A549 (cell line): ENCODE results near the gene CENPU. TPM values are rescaled to one million over a fixed set of nuclear protein-coding genes. Genes with fewer than 3 reads are reported as not detected.

Source experiments
- ATAC-seq, 2 experiments: fragments of 200-7000 bp in 1 of 2; fragments of >200 bp in 1 of 2; cut with Nextera tagmentation in 1 of 2; cut with Tn5 transposase in 1 of 2; 3 replicates each; pipeline versions ENCODE4 v1.8.0 to v1.9.1; 2018 to 2020; ENCODE audit warnings: mild to moderate bottlenecking in 1 of 2, moderate library complexity in 1 of 2
- CTCF ChIA-PET: fragments of 300-600 bp; sonication (Branson Sonifier 250); formaldehyde crosslinking; extraction: SDS; loops from one replicate; lab custom pipeline; 2021; ENCODE audit warnings: antibody characterized with exemption, inconsistent platforms; lab: Yijun Ruan, JAX
- POLR2A ChIA-PET: fragments of 350-600 bp; formaldehyde crosslinking; extraction: SDS; loops from one replicate; lab custom pipeline; 2021; ENCODE audit warnings: antibody characterized with exemption, inconsistent platforms; lab: Yijun Ruan, JAX
- DNase-seq, 2 experiments: peaks; one replicate each; pipeline versions ENCODE4 v3.0.0 to v3.0.0-alpha.2; 2011 to 2016; ENCODE audit warnings: low read depth in 1 of 2, low spot score in 1 of 2
- FAIRE-seq: peaks from 2 replicates; lab custom pipeline; 2011; peaks lifted over from hg19 to GRCh38; lab: Jason Lieb, UNC
- H3K27ac ChIP-seq, 2 experiments: fragments of >200 bp; sonication (Bioruptor Twin); formaldehyde crosslinking; 3 replicates each; pipeline ENCODE4 v1.5.1; 2016 to 2017
- H3K4me1 ChIP-seq: fragments of >200 bp; sonication (Bioruptor Twin); formaldehyde crosslinking; 3 replicates; pipeline ENCODE4 v1.6.1; 2016
- H3K4me2 ChIP-seq: fragments of >200 bp; sonication (Bioruptor Twin); formaldehyde crosslinking; 3 replicates; pipeline ENCODE4 v1.6.1; 2016
- H3K4me3 ChIP-seq: fragments of >200 bp; sonication (Bioruptor Twin); formaldehyde crosslinking; 3 replicates; pipeline ENCODE4 v1.5.1; 2016
- H3K9me3 ChIP-seq: fragments of >200 bp; sonication (Bioruptor Twin); formaldehyde crosslinking; 3 replicates; pipeline ENCODE4 v1.6.1; 2016
- BCL3 ChIP-seq: fragments of >200 bp; sonication (Bioruptor Twin); formaldehyde crosslinking; IDR thresholded peaks from 3 replicates; pipeline ENCODE4 v1.6.1; 2016
- BHLHE40 ChIP-seq: IDR thresholded peaks from 2 replicates; pipeline ENCODE4 v1.6.1; 2012; ENCODE audit warnings: low read depth, low read length, inconsistent platforms
- CBX8 ChIP-seq: fragments of 200-600 bp; sonication (generic); IDR thresholded peaks from 2 replicates; pipeline ENCODE4 v1.6.1; 2016
- CEBPB ChIP-seq, 2 experiments: fragments of >200 bp in 1 of 2; sonication (Bioruptor Twin) in 1 of 2; formaldehyde crosslinking in 1 of 2; IDR thresholded peaks; 2 replicates each; pipeline ENCODE4 v1.6.1; 2012 to 2016
- CHD2 ChIP-seq: fragments of 150-350 bp; IDR thresholded peaks from 2 replicates; pipeline ENCODE4 v1.6.1; 2014; ENCODE audit warnings: low read length; ENCODE audit not compliant: partially characterized antibody
- E2F6 ChIP-seq: IDR thresholded peaks from 2 replicates; pipeline ENCODE4 v1.6.1; 2012; ENCODE audit warnings: low read depth, borderline replicate concordance
- EP300 ChIP-seq, 2 experiments: fragments of >200 bp; sonication (Bioruptor Twin); formaldehyde crosslinking; IDR thresholded peaks; 2 replicates in 1 of 2; 3 replicates in 1 of 2; pipeline ENCODE4 v1.6.1; 2016 to 2017
- HEYL ChIP-seq: fragments of 250-450 bp; sonication (Bioruptor Pico); IDR thresholded peaks from 2 replicates; pipeline ENCODE4 v1.8.0; 2021; ENCODE audit warnings: mild to moderate bottlenecking, moderate library complexity
- HOXA7 ChIP-seq: fragments of 250-450 bp; sonication (Bioruptor Pico); IDR thresholded peaks from 2 replicates; pipeline ENCODE4 v1.5.0; 2020; ENCODE audit warnings: mild to moderate bottlenecking, moderate library complexity
- JUN ChIP-seq, 2 experiments: fragments of >200 bp; sonication (Bioruptor Twin); formaldehyde crosslinking; IDR thresholded peaks; 2 replicates in 1 of 2; 3 replicates in 1 of 2; pipeline ENCODE4 v1.6.1; 2016 to 2017
- KDM5A ChIP-seq: fragments of 200-600 bp; sonication (generic); IDR thresholded peaks from 2 replicates; pipeline ENCODE4 v1.6.1; 2016; ENCODE audit warnings: antibody characterized with exemption, mild to moderate bottlenecking
- MAFK ChIP-seq: fragments of 450-650 bp; IDR thresholded peaks from 2 replicates; pipeline ENCODE4 v1.6.1; 2014; ENCODE audit not compliant: partially characterized antibody
- MAZ ChIP-seq: fragments of 150-350 bp; IDR thresholded peaks from 2 replicates; pipeline ENCODE4 v1.6.1; 2014; ENCODE audit warnings: antibody characterized with exemption, low read depth, low read length, borderline replicate concordance
- NFE2L2 ChIP-seq: fragments of 150-350 bp; conservative IDR thresholded peaks from 2 replicates; pipeline ENCODE4 v1.6.1; 2014; ENCODE audit warnings: low read length
- NPAS2 ChIP-seq: fragments of 250-450 bp; sonication (Bioruptor Pico); IDR thresholded peaks from 2 replicates; pipeline ENCODE4 v1.8.0; 2022; ENCODE audit warnings: mild to moderate bottlenecking, moderate library complexity, borderline replicate concordance
- NR3C1 ChIP-seq: fragments of >200 bp; sonication (Bioruptor Twin); formaldehyde crosslinking; IDR thresholded peaks from 3 replicates; pipeline ENCODE4 v1.6.1; 2017
- PBX3 ChIP-seq: IDR thresholded peaks from 2 replicates; pipeline ENCODE4 v1.6.1; 2012
- POLR2AphosphoS2 ChIP-seq: conservative IDR thresholded peaks from 2 replicates; pipeline ENCODE4 v1.6.1; 2012; ENCODE audit warnings: low read length, improper control_type of control experiment, inconsistent platforms
- SMC3 ChIP-seq: fragments of >200 bp; sonication (Bioruptor Twin); formaldehyde crosslinking; IDR thresholded peaks from 3 replicates; pipeline ENCODE4 v1.6.1; 2018; ENCODE audit warnings: inconsistent platforms
- TFCP2L1 ChIP-seq: fragments of 250-450 bp; sonication (Bioruptor Pico); IDR thresholded peaks from 2 replicates; pipeline ENCODE4 v1.5.0; 2021; ENCODE audit warnings: mild to moderate bottlenecking
- TP53 ChIP-seq: fragments of 250-450 bp; sonication (Bioruptor Pico); IDR thresholded peaks from 2 replicates; pipeline ENCODE4 v1.5.0; 2021; ENCODE audit warnings: mild to moderate bottlenecking, moderate library complexity
- WGBS: methylation state at CpG from one replicate; pipeline ENCODE4 v1.1.6; 2017; ENCODE audit errors: missing lambda C conversion rate; 5-methylcytosine and 5-hydroxymethylcytosine counted together
- polyA plus RNA-seq, 4 experiments: library from polyadenylated mRNA; depleted of rRNA in 3 of 4; stranded (reverse); fragments of >200 nt; fragmentation: RNase III in 1 of 4; extraction: RNeasy Plus Mini Kit Qiagen cat#74134 plus additional on column Dnase treatment in 1 of 4; gene quantifications; 2 replicates in 3 of 4; 3 replicates in 1 of 4; pipeline ENCODE4 v1.2.3, GENCODE V29; 2011 to 2017

CENPU gene
- polyA plus RNA-seq, 2 of the 4 experiments (the other 2 are of a cell fraction) = 22.9 to 28.4 TPM

GRCh38 chr4:184668096-184668495 lies 65.8 kb downstream of the CENPU start:
- Histone ChIP-seq H3K4me2 (no peak overlapping the region), H3K27ac (no peak overlapping the region), H3K4me1 (no peaks in the 10 kb centered on the region), H3K9me3 (no peaks in the 10 kb centered on the region), H3K4me3 (no peak overlapping the region)
- no peak for ATAC-seq
- WGBS = 88% methylated on average over 9 of the region's 9 CpGs
- no peak for TF ChIP-seq HEYL (CRISPR knock-in tag)
- TF ChIP-seq E2F6 = no peak
- no peak for TF ChIP-seq SMC3
- no peak for TF ChIP-seq CBX8
- no peak for TF ChIP-seq BHLHE40
- no peak for TF ChIP-seq KDM5A
- ChIA-PET POLR2A (no interaction called here), CTCF (no interaction called here)
- no peak for DNase-seq
- FAIRE-seq = no peak

GRCh38 chr4:184666670-184667069 lies 67.2 kb downstream of the CENPU start:
- 91% methylated on average over 6 of the region's 6 CpGs for WGBS
- FAIRE-seq (no peak), ATAC-seq (no peak), DNase-seq (no peak)
- no peak overlapping the region for H3K4me3 ChIP-seq
- H3K9me3 ChIP-seq = no peaks in the 10 kb centered on the region
- ChIA-PET POLR2A (no interaction called here), CTCF (no interaction called here)
- H3K27ac ChIP-seq = no peak overlapping the region
- no peak overlapping the region for H3K4me2 ChIP-seq
- no peaks in the 10 kb centered on the region for H3K4me1 ChIP-seq
- no peak for TF ChIP-seq BHLHE40
- no peak for TF ChIP-seq NFE2L2
- TF ChIP-seq MAFK = no peak
- no peak for TF ChIP-seq CHD2
- TF ChIP-seq POLR2AphosphoS2 = no peak
- TF ChIP-seq NPAS2 (CRISPR knock-in tag) = no peak
- TF ChIP-seq E2F6 = no peak
- no peak for TF ChIP-seq EP300 (IDR thresholded peaks at IDR 0.05)
- TF ChIP-seq MAZ = no peak
- TF ChIP-seq TFCP2L1 = no peak
- no peak for TF ChIP-seq TP53 (CRISPR knock-in tag)
- TF ChIP-seq JUN (IDR thresholded peaks at IDR 0.05) = no peak
- TF ChIP-seq, all 56 proteins: peak for 0

GRCh38 chr4:184664445-184665210 lies 69.3 kb downstream of the CENPU start:
- CTCF ChIA-PET = no interaction called here
- DNase-seq (peak; percentile 5 to 29), FAIRE-seq (no peak), ATAC-seq (peak in 1 of 2 experiments; percentile 85; a peak in 3 of 6 replicates)
- TF ChIP-seq CEBPB (IDR thresholded peaks at IDR 0.05) (peak; percentile 8 to 24; a peak in 1 of 4 replicates), NR3C1 (no peak), PBX3 (no peak), HOXA7 (CRISPR knock-in tag) (no peak), BCL3 (no peak)
- no peak overlapping the region for H3K4me2 ChIP-seq
- no peak overlapping the region for H3K4me3 ChIP-seq
- 72% methylated on average over 6 of the region's 6 CpGs for WGBS
- H3K4me1 ChIP-seq = no peaks in the 10 kb centered on the region
- no peak overlapping the region for H3K27ac ChIP-seq
- no peaks in the 10 kb centered on the region for H3K9me3 ChIP-seq
- POLR2A ChIA-PET = no interaction called here
